Measurements from ENCODE around the gene TNFRSF17.
"Not testable (repeated sequence)": the region's sequence is repeated elsewhere in the genome, so short reads cannot be mapped to it uniquely, and the experiment has no call there.

Gene TNFRSF17

GRCh38 chr16:11946433-11946832, 18.6 kb upstream of the TNFRSF17 start:
- no peak for DNase-seq (ENCODE audit: extremely low read depth, insufficient read length)
- H3K36me3 ChIP-seq (ENCODE audit: control insufficient read depth, insufficient read depth, low read length): no peaks in the 10 kb centered on the region
- H3K4me3 ChIP-seq (replicated peaks; ENCODE audit: low read depth, low read length): no peak overlapping the region
- TF ChIP-seq CTCF (IDR thresholded peaks at IDR 0.05; ENCODE audit: insufficient read depth, low read length, poor library complexity, severe bottlenecking): no peak
- no peaks in the 10 kb centered on the region for H3K27me3 ChIP-seq (replicated peaks; ENCODE audit: control insufficient read depth, insufficient read depth, low read length)

- Histone ChIP-seq H3K4me3 (replicated peaks; ENCODE audit: low read depth, low read length) (no peak overlapping the region), H3K27me3 (replicated peaks; ENCODE audit: control insufficient read depth, insufficient read depth, low read length) (no peaks in the 10 kb centered on the region), H3K36me3 (ENCODE audit: control insufficient read depth, insufficient read depth, low read length) (no peaks in the 10 kb centered on the region)
- TF ChIP-seq CTCF (IDR thresholded peaks at IDR 0.05; ENCODE audit: insufficient read depth, low read length, poor library complexity, severe bottlenecking): no peak
- DNase-seq (ENCODE audit: extremely low read depth, insufficient read length): no peak
These were observed 16.2 kb upstream of the TNFRSF17 start for GRCh38 chr16:11948819-11949218.

- Histone ChIP-seq H3K36me3 (ENCODE audit: control insufficient read depth, insufficient read depth, low read length) (no peaks in the 10 kb centered on the region), H3K27me3 (replicated peaks; ENCODE audit: control insufficient read depth, insufficient read depth, low read length) (no peaks in the 10 kb centered on the region), H3K4me3 (replicated peaks; ENCODE audit: low read depth, low read length) (no peak overlapping the region)
- DNase-seq (ENCODE audit: extremely low read depth, insufficient read length): no peak
- peak; percentile 72 for TF ChIP-seq CTCF (IDR thresholded peaks at IDR 0.05; ENCODE audit: insufficient read depth, low read length, poor library complexity, severe bottlenecking)
These were observed 15.5 kb upstream of the TNFRSF17 start for GRCh38 chr16:11949527-11949926.

DNA sequence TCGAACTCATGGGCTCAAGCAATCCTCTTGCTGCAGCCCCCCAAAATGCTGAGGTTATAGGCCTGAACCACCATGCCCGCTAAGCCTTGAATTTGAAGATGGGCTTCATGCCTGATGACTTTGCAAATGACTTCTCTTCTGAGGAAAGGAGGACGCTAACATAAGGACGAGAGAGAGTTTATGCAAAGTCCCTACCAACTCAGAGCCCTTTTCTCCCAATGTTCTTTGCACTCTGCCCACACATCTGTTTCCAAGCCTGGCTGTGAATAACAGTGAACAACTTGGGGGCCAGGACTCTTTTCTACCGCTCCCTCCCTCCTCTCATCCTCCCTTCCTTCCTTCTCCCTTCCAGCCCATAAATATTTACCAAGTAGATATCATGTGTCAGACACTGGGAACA, 14.6 kb upstream of the TNFRSF17 start:
- Histone ChIP-seq H3K36me3 (ENCODE audit: control insufficient read depth, insufficient read depth, low read length) (no peaks in the 10 kb centered on the region), H3K4me3 (replicated peaks; ENCODE audit: low read depth, low read length) (no peak overlapping the region)
- no peak for TF ChIP-seq CTCF (IDR thresholded peaks at IDR 0.05; ENCODE audit: insufficient read depth, low read length, poor library complexity, severe bottlenecking)

GRCh38 chr16:11953576-11953975, 11.4 kb upstream of the TNFRSF17 start:
- DNase-seq (ENCODE audit: extremely low read depth, insufficient read length); H3K36me3 ChIP-seq (ENCODE audit: control insufficient read depth, insufficient read depth, low read length); H3K4me3 ChIP-seq (replicated peaks; ENCODE audit: low read depth, low read length); H3K27me3 ChIP-seq (replicated peaks; ENCODE audit: control insufficient read depth, insufficient read depth, low read length): not testable (repeated sequence)

More for the DNA sequence above, 14.6 kb upstream of the TNFRSF17 start:
- H3K27me3 ChIP-seq (replicated peaks; ENCODE audit: control insufficient read depth, insufficient read depth, low read length): no peaks in the 10 kb centered on the region
- DNase-seq (ENCODE audit: extremely low read depth, insufficient read length): no peak

- no peak for TF ChIP-seq CTCF (IDR thresholded peaks at IDR 0.05; ENCODE audit: insufficient read depth, low read length, poor library complexity, severe bottlenecking)
These were observed 9.3 kb upstream of the TNFRSF17 start for GRCh38 chr16:11955713-11956123.

More at GRCh38 chr16:11955713-11956123, 9.3 kb upstream of the TNFRSF17 start:
- Histone ChIP-seq H3K4me3 (replicated peaks; ENCODE audit: low read depth, low read length) (no peak overlapping the region), H3K36me3 (ENCODE audit: control insufficient read depth, insufficient read depth, low read length) (no peaks in the 10 kb centered on the region), H3K27me3 (replicated peaks; ENCODE audit: control insufficient read depth, insufficient read depth, low read length) (no peaks in the 10 kb centered on the region)
- DNase-seq (ENCODE audit: extremely low read depth, insufficient read length): no peak
